Skeletal muscle cell (primary cell): ENCODE results near the gene TNFRSF6B.

Experiments
- DNase-seq: peaks from one replicate; pipeline ENCODE4 v3.0.0-alpha.2; 2010; ENCODE audit warnings: low read depth
- H3K4me3 ChIP-seq: 2 replicates; pipeline ENCODE4 v1.5.1; 2011; ENCODE audit warnings: low read depth, mild to moderate bottlenecking, control low read depth, low read length, moderate library complexity

The TNFRSF6B gene

GRCh38 chr20:63733117-63733516 lies 36.7 kb downstream of the TNFRSF6B start:
- no peak overlapping the region for H3K4me3 ChIP-seq
- DNase-seq = no peak

- DNase-seq = no peak
- H3K4me3 ChIP-seq = no peak overlapping the region
These were observed 37.2 kb downstream of the TNFRSF6B start for GRCh38 chr20:63733579-63734081.

GRCh38 chr20:63734111-63734945 lies 37.9 kb downstream of the TNFRSF6B start:
- no peak overlapping the region for H3K4me3 ChIP-seq
- DNase-seq = no peak

- no peak overlapping the region for H3K4me3 ChIP-seq
These were observed 38.8 kb downstream of the TNFRSF6B start for GRCh38 chr20:63734946-63735858.

GRCh38 chr20:63735859-63736718 lies 39.6 kb downstream of the TNFRSF6B start, which contains the start of gene LIME1:
TSS of gene LIME1 (plus strand) at chr20:63736664. CDS start at chr20:63737550, 886 bp downstream.
- no peak for DNase-seq
- H3K4me3 ChIP-seq = no peak within 1 kb of the TSS

More at GRCh38 chr20:63734946-63735858, 38.8 kb downstream of the TNFRSF6B start:
- DNase-seq = no peak

GRCh38 chr20:63736893-63737694 lies 40.6 kb downstream of the TNFRSF6B start:
- no peak for DNase-seq

GRCh38 chr20:63737695-63737944 lies 41.2 kb downstream of the TNFRSF6B start:
- DNase-seq = no peak
- H3K4me3 ChIP-seq = no peak overlapping the region

More at GRCh38 chr20:63736893-63737694, 40.6 kb downstream of the TNFRSF6B start:
- no peak overlapping the region for H3K4me3 ChIP-seq

GRCh38 chr20:63737945-63738686 lies 41.7 kb downstream of the TNFRSF6B start:
- DNase-seq = no peak
- H3K4me3 ChIP-seq = no peak overlapping the region

- H3K4me3 ChIP-seq = peak overlapping the region; percentile 33
- DNase-seq = peak; percentile 4
These were observed 42.3 kb downstream of the TNFRSF6B start for GRCh38 chr20:63738687-63739129.

GRCh38 chr20:63739130-63740069 lies 42.9 kb downstream of the TNFRSF6B start, which contains the start of gene SLC2A4RG:
TSS of gene SLC2A4RG (plus strand) at chr20:63739776. CDS start at chr20:63739913, 137 bp downstream.
- H3K4me3 ChIP-seq = peak within 1 kb of the TSS; percentile 59
- DNase-seq = peak; percentile 7

GRCh38 chr20:63740070-63740626 lies 43.7 kb downstream of the TNFRSF6B start:
- peak overlapping the region; percentile 59 for H3K4me3 ChIP-seq
- DNase-seq = no peak

- peak overlapping the region; percentile 59 for H3K4me3 ChIP-seq
- peak; percentile 72 for DNase-seq
These were observed 44.3 kb downstream of the TNFRSF6B start for GRCh38 chr20:63740627-63741353.

GRCh38 chr20:63741354-63741675 lies 44.9 kb downstream of the TNFRSF6B start:
- peak overlapping the region; percentile 59 for H3K4me3 ChIP-seq
- DNase-seq = no peak

- no peak for DNase-seq
- H3K4me3 ChIP-seq = peak overlapping the region; percentile 59
These were observed 45.4 kb downstream of the TNFRSF6B start for GRCh38 chr20:63741676-63742380.

- no peak overlapping the region for H3K4me3 ChIP-seq
- no peak for DNase-seq
These were observed 46.1 kb downstream of the TNFRSF6B start for GRCh38 chr20:63742381-63743024.
